Renal pelvis (tissue), 4 donors: ENCODE measurements around the gene ATAD3B. TPM values are rescaled to one million over a fixed set of nuclear protein-coding genes. Genes with fewer than 3 reads are reported as not detected.

Experiments
- DNase-seq: peaks from one replicate; pipeline ENCODE4 v3.0.0-alpha.2; 2013
- polyA plus RNA-seq, 3 donors: library from polyadenylated mRNA; unstranded; fragments of 120-200 nt; gene quantifications; one replicate each; pipeline ENCODE4 v1.2.1, GENCODE V29; 2013; ENCODE audit not compliant: insufficient read length in 3 of 3

Gene ATAD3B
- polyA plus RNA-seq, 3 donors, result 14.7 to 22.7 (median 19.2) TPM

- DNase-seq, result no peak
Observed at GRCh38 chr1:1431845-1432273, 39.7 kb upstream of the ATAD3B start.

- no peak for DNase-seq
Observed at GRCh38 chr1:1432274-1432950, 39.2 kb upstream of the ATAD3B start.

GRCh38 chr1:1432951-1433803 is 38.4 kb upstream of the ATAD3B start:
- DNase-seq, result no peak

DNA sequence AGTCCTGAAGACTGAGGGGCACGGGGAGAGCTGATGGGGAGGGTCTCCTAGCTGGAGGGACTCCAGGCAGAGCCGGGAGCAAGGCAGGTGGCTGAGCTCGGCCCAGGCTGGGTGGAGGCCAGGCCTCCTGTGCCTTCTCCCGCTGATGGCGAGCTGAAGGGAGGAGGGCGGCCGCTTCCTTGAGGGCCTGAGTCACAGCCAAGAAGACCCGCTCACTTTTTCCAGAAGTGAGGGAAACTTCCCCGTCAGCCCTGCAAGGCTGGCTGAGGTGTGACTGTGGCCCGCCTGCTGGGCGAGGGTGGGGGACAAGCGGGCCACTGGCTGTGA is 37.8 kb upstream of the ATAD3B start:
- DNase-seq, result no peak

DNA sequence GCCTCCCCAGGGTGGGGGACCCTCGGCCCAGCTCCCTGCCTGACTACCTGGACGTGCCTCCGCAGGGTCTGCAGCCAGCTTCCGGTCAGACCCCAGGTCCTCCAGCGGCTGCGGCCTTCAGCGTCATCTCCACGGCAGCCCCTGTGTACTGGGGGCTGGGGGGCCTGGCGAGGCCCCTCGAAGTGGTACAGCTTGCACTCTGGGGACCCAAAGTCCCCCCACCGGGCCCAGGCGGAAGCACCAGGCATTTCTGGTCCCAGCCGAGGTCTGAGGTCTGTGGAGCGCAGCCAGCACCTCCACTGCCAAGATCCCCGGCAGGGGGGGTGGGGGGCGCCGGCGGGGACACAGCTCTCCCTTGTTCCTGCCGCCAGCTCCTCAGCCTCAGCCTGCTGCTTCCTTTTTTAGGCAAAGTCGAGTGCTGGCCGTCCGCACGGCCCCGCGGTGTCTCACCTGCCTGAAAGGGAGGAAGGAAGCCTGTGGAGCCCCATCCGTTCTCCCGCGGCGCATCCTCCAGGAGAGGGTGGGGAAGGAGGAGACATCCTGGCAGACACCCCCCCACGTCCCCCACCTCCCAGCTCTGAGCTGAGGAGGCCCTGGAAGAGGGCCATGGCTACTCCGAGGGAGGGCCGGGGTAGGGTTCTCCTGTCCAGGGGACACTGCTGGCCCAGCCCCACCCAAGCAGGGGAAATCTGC is 37.3 kb upstream of the ATAD3B start:
- DNase-seq, result no peak

GRCh38 chr1:1434824-1435105 is 36.8 kb upstream of the ATAD3B start:
- no peak for DNase-seq

- no peak for DNase-seq
Observed at GRCh38 chr1:1435106-1435903, 36.3 kb upstream of the ATAD3B start, which contains the start of gene VWA1. Gene VWA1, plus strand, starts transcription at chr1:1435690. Its CDS starts 59 bp downstream, at chr1:1435749.

GRCh38 chr1:1435911-1436629 is 35.5 kb upstream of the ATAD3B start:
- no peak for DNase-seq

GRCh38 chr1:1436630-1437032 is 34.9 kb upstream of the ATAD3B start:
- no peak for DNase-seq

- DNase-seq, result no peak
Observed at GRCh38 chr1:1437033-1437903, 34.3 kb upstream of the ATAD3B start.

- no peak for DNase-seq
Observed at GRCh38 chr1:1437904-1438376, 33.6 kb upstream of the ATAD3B start.

DNA sequence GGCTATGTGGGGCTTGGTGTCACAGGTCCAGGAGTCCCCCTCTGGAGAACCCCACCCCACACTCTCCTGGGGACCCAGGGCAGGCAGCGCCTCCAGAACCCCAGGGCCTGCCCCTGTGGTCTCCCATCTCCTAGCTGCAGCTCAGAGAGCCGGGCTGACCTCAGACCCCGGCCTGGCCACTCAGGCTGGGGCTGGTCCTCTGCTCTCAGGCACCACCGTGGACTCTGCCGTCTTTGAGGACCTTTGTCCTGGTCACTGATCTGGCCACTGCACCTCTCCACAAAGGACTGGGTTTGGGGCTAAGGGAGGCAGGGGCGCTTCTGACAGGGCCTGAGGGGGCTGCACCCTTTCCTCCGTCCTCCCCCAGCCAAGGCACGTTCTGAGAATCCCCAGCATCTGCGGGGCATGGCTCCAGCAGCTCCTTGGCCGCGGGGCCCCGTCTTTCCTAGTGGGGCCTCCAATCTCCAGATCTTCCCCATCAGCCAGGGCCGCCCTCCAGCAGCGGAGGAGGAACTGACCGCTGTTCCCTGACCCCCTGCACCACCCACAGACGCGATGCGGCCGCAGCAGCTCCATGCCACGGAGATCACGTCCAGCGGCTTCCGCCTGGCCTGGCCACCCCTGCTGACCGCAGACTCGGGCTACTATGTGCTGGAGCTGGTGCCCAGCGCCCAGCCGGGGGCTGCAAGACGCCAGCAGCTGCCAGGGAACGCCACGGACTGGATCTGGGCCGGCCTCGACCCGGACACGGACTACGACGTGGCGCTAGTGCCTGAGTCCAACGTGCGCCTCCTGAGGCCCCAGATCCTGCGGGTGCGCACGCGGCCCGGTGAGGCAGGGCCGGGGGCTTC is 32.8 kb upstream of the ATAD3B start:
- DNase-seq, result no peak

GRCh38 chr1:1439546-1440261 is 31.9 kb upstream of the ATAD3B start:
- no peak for DNase-seq

- no peak for DNase-seq
Observed at GRCh38 chr1:1440262-1441001, 31.1 kb upstream of the ATAD3B start.

- DNase-seq, result no peak
Observed at GRCh38 chr1:1441002-1441888, 30.3 kb upstream of the ATAD3B start.

- DNase-seq, result no peak
Observed at GRCh38 chr1:1442069-1442770, 29.3 kb upstream of the ATAD3B start.
